Testis (tissue), 3 donors: ENCODE measurements around the gene BAIAP2. TPM values are rescaled to one million over a fixed set of nuclear protein-coding genes. Genes with fewer than 3 reads are reported as not detected.

Experiments used
- DNase-seq: peaks from one replicate; pipeline ENCODE4 v3.0.0-alpha.2; 2019
- H3K27ac ChIP-seq, 2 donors: fragments of 200-600 bp; sonication (generic); one replicate each; pipeline ENCODE4 v1.5.1; 2019
- H3K27me3 ChIP-seq: fragments of 200-600 bp; sonication (generic); one replicate; pipeline ENCODE4 v1.5.1; 2019
- H3K36me3 ChIP-seq: fragments of 200-600 bp; sonication (generic); one replicate; pipeline ENCODE4 v1.5.1; 2017; ENCODE audit warnings: low read depth; ENCODE audit errors: missing control alignments
- H3K4me1 ChIP-seq: fragments of 200-600 bp; sonication (generic); one replicate; pipeline ENCODE4 v1.5.1; 2019
- H3K4me3 ChIP-seq, 2 donors: fragments of 200-600 bp; sonication (generic); one replicate each; pipeline ENCODE4 v1.5.1; 2017 to 2019
- H3K9me3 ChIP-seq: fragments of 200-600 bp; sonication (generic); one replicate; pipeline ENCODE4 v1.5.1; 2017
- CTCF ChIP-seq, 3 experiments: fragments of 450-650 bp in 2 of 3; fragments of 200-600 bp in 1 of 3; sonication (generic) in 1 of 3; IDR thresholded peaks; one replicate each; pipeline ENCODE4 v1.5.1; 2016 to 2019; ENCODE audit warnings: antibody characterized with exemption in 3 of 3, mild to moderate bottlenecking in 2 of 3, moderate library complexity in 1 of 3
- POLR2A ChIP-seq: fragments of 450-650 bp; IDR thresholded peaks from one replicate; pipeline ENCODE4 v1.6.1; 2017; ENCODE audit warnings: antibody characterized with exemption, mild to moderate bottlenecking, moderate library complexity
- WGBS, 2 donors: methylation state at CpG; one replicate each; pipeline ENCODE4 v1.1.5; 2018; 5-methylcytosine and 5-hydroxymethylcytosine counted together
- intact Hi-C: fragments of 100-400 bp; cut with DNase I; formaldehyde crosslinking; loops from one replicate; pipeline ENCODE4 v1.15.1; 2023; ENCODE audit warnings: low total_unique reads
- polyA plus RNA-seq: library from polyadenylated mRNA; stranded (reverse); fragments of 350-450 nt; fragmentation: Illumina TruSeq; extraction: RNeasy Lipid Tissue Mini Kit (QIAGEN cat#74804); gene quantifications from one replicate; pipeline ENCODE4 v1.2.3, GENCODE V29; 2014; ENCODE audit warnings: low read depth, low replicate concordance; ENCODE audit not compliant: insufficient read depth
- total RNA-seq, 2 donors: library from RNA; depleted of rRNA; stranded (reverse); fragments of >200 nt; gene quantifications; one replicate each; pipeline ENCODE4 v1.2.3, GENCODE V29; 2016

The BAIAP2 gene
- total and polyA plus RNA-seq, 3 donors from 2014 or later: 36.7 to 67.5 (median 67.3) TPM

- intact Hi-C loops: no loop called here
- DNase-seq: no peak
- no peaks in the 10 kb centered on the region for H3K36me3 ChIP-seq
- no peaks in the 10 kb centered on the region for H3K9me3 ChIP-seq
- no peaks in the 10 kb centered on the region for H3K4me1 ChIP-seq
- no peak overlapping the region for H3K4me3 ChIP-seq
- WGBS, 2 donors: 85 to 86% methylated on average over 18 to 20 of the region's 20 CpGs
- H3K27me3 ChIP-seq: no peaks in the 10 kb centered on the region
- H3K27ac ChIP-seq: no peak overlapping the region
- TF ChIP-seq CTCF (IDR thresholded peaks at IDR 0.05) (no peak), POLR2A (no peak)
Observed at GRCh38 chr17:81085420-81085911, 50.5 kb downstream of the BAIAP2 start.

GRCh38 chr17:81086789-81087551 lies 52.0 kb downstream of the BAIAP2 start:
- H3K27me3 ChIP-seq: no peaks in the 10 kb centered on the region
- DNase-seq: no peak

GRCh38 chr17:81090361-81091136 lies 55.6 kb downstream of the BAIAP2 start:
- H3K4me3 ChIP-seq: no peak overlapping the region
- H3K27me3 ChIP-seq: no peaks in the 10 kb centered on the region
- no peaks in the 10 kb centered on the region for H3K4me1 ChIP-seq
- intact Hi-C loops: loop anchor here (10.0 kb wide), 1 partner anchor 106 kb away; no protein-coding TSS in a partner anchor
- H3K9me3 ChIP-seq: no peaks in the 10 kb centered on the region
- DNase-seq: peak; percentile 39
- no peaks in the 10 kb centered on the region for H3K36me3 ChIP-seq
- 90 to 92% methylated on average over 11 to 26 of the region's 26 CpGs for WGBS, 2 donors
- TF ChIP-seq POLR2A: no peak
- no peak for TF ChIP-seq CTCF (IDR thresholded peaks at IDR 0.05)
- no peak overlapping the region for H3K27ac ChIP-seq

More at GRCh38 chr17:81086789-81087551, 52.0 kb downstream of the BAIAP2 start:
- intact Hi-C loops: no loop called here
- H3K4me3 ChIP-seq: no peak overlapping the region
- no peak overlapping the region for H3K27ac ChIP-seq
- TF ChIP-seq POLR2A: no peak
- no peak for TF ChIP-seq CTCF (IDR thresholded peaks at IDR 0.05)
- no peaks in the 10 kb centered on the region for H3K9me3 ChIP-seq
- WGBS, 2 donors: 89 to 96% methylated on average over 9 to 32 of the region's 32 CpGs
- no peaks in the 10 kb centered on the region for H3K4me1 ChIP-seq
- no peaks in the 10 kb centered on the region for H3K36me3 ChIP-seq

- DNase-seq: no peak
- H3K27me3 ChIP-seq: no peaks in the 10 kb centered on the region
- intact Hi-C loops: loop anchor here (10.0 kb wide), 1 partner anchor 106 kb away; no protein-coding TSS in a partner anchor
- no peaks in the 10 kb centered on the region for H3K36me3 ChIP-seq
- no peak overlapping the region for H3K27ac ChIP-seq
- no peak for TF ChIP-seq POLR2A
- no peak for TF ChIP-seq CTCF (IDR thresholded peaks at IDR 0.05)
- WGBS, 2 donors: 89 to 90% methylated on average over 2 to 9 of the region's 9 CpGs
- H3K4me3 ChIP-seq: no peak overlapping the region
- no peaks in the 10 kb centered on the region for H3K9me3 ChIP-seq
- no peaks in the 10 kb centered on the region for H3K4me1 ChIP-seq
Observed at GRCh38 chr17:81091154-81091553, 56.2 kb downstream of the BAIAP2 start.
